ENCODE results near the gene IL10RA. TPM values are rescaled to one million over a fixed set of nuclear protein-coding genes. Genes with fewer than 3 reads are reported as not detected.
"Not testable (repeated sequence)": the region's sequence is repeated elsewhere in the genome, so short reads cannot be mapped to it uniquely, and the experiment has no call there.

Gene IL10RA
- total RNA-seq, 6 experiments from 2014 or later: 4.9 to 17.9 (median 7.4) TPM

GRCh38 chr11:117973503-117973860 lies 12.7 kb upstream of the IL10RA start:
- peak in 2 of 4 donors; percentile 22 to 31 for ATAC-seq
- Histone ChIP-seq H3K4me1 (no peaks in the 10 kb centered on the region), H3K4me3 (no peak overlapping the region), H3K36me3 (no peaks in the 10 kb centered on the region), H3K27ac (no peak overlapping the region), H3K27me3 (no peaks in the 10 kb centered on the region), H3K9me3 (no peaks in the 10 kb centered on the region)
- 59% methylated on average over 3 of the region's 4 CpGs for WGBS (ENCODE audit: insufficient coverage, low coverage, low lambda C conversion rate, missing lambda C conversion rate)
- no peak for DNase-seq
- TF ChIP-seq POLR2A (IDR thresholded peaks at IDR 0.05) (no peak), CTCF (IDR thresholded peaks at IDR 0.05) (no peak)
- intact Hi-C loops (cut with DNase I): no loop called here

- intact Hi-C loops (cut with DNase I): no loop called here
- no peak for TF ChIP-seq CTCF (IDR thresholded peaks at IDR 0.05)
- TF ChIP-seq POLR2A (IDR thresholded peaks at IDR 0.05): no peak
- 52% methylated on average over 3 of the region's 4 CpGs for WGBS (ENCODE audit: insufficient coverage, low coverage, low lambda C conversion rate, missing lambda C conversion rate)
- DNase-seq (no peak), ATAC-seq (no peak)
- no peaks in the 10 kb centered on the region for H3K4me1 ChIP-seq
- H3K27ac ChIP-seq: no peak overlapping the region
- H3K27me3 ChIP-seq: no peaks in the 10 kb centered on the region
- H3K4me3 ChIP-seq: no peak overlapping the region
- no peaks in the 10 kb centered on the region for H3K36me3 ChIP-seq
- no peaks in the 10 kb centered on the region for H3K9me3 ChIP-seq
Measured at GRCh38 chr11:117976445-117976844, 9.7 kb upstream of the IL10RA start.

- Histone ChIP-seq H3K27me3 (no peaks in the 10 kb centered on the region), H3K27ac (no peak overlapping the region), H3K4me3 (no peak overlapping the region), H3K36me3 (no peaks in the 10 kb centered on the region), H3K9me3 (no peaks in the 10 kb centered on the region), H3K4me1 (no peaks in the 10 kb centered on the region)
- intact Hi-C loops (cut with DNase I): no loop called here
- peak in 1 of 3 donors; percentile 20 for DNase-seq
- peak in 1 of 4 donors; percentile 16 for ATAC-seq
- TF ChIP-seq CTCF (IDR thresholded peaks at IDR 0.05) (no peak), POLR2A (IDR thresholded peaks at IDR 0.05) (no peak)
- WGBS (ENCODE audit: insufficient coverage, low coverage, low lambda C conversion rate, missing lambda C conversion rate): 52% methylated on average over 3 of the region's 5 CpGs
Measured at GRCh38 chr11:117977029-117977428, 9.2 kb upstream of the IL10RA start.

GRCh38 chr11:117977612-117978264 lies 8.5 kb upstream of the IL10RA start:
- intact Hi-C loops (cut with DNase I); H3K27me3 ChIP-seq; H3K9me3 ChIP-seq; H3K27ac ChIP-seq; H3K36me3 ChIP-seq; H3K4me1 ChIP-seq; H3K4me3 ChIP-seq; ATAC-seq: not testable (repeated sequence)
- WGBS (ENCODE audit: insufficient coverage, low coverage, low lambda C conversion rate, missing lambda C conversion rate): 89% methylated on average over 5 of the region's 23 CpGs
- DNase-seq: peak in 1 of 3 donors; percentile 37

GRCh38 chr11:117978291-117978910 lies 7.8 kb upstream of the IL10RA start:
- H3K27me3 ChIP-seq; ATAC-seq; H3K9me3 ChIP-seq; H3K27ac ChIP-seq; H3K4me3 ChIP-seq; H3K4me1 ChIP-seq; H3K36me3 ChIP-seq; intact Hi-C loops (cut with DNase I): not testable (repeated sequence)
- 83% methylated on average over 2 of the region's 36 CpGs for WGBS (ENCODE audit: insufficient coverage, low coverage, low lambda C conversion rate, missing lambda C conversion rate)
- DNase-seq: peak in 1 of 3 donors; percentile 28
